ENCODE measurements around the gene CARF.

The CARF gene

GRCh38 chr2:203035879-203036470 lies 123.9 kb downstream of the CARF start:
- H3K36me3 ChIP-seq (ENCODE audit: control insufficient read depth, insufficient read depth, low read length), result no peaks in the 10 kb centered on the region
- no peak for DNase-seq (ENCODE audit: extremely low read depth, insufficient read length)
- H3K4me3 ChIP-seq (replicated peaks; ENCODE audit: low read depth, low read length), result no peak overlapping the region
- TF ChIP-seq CTCF (IDR thresholded peaks at IDR 0.05; ENCODE audit: insufficient read depth, low read length, poor library complexity, severe bottlenecking), result no peak
- H3K27me3 ChIP-seq (replicated peaks; ENCODE audit: control insufficient read depth, insufficient read depth, low read length), result no peaks in the 10 kb centered on the region
